ENCODE data around the gene AOPEP.

DNA sequence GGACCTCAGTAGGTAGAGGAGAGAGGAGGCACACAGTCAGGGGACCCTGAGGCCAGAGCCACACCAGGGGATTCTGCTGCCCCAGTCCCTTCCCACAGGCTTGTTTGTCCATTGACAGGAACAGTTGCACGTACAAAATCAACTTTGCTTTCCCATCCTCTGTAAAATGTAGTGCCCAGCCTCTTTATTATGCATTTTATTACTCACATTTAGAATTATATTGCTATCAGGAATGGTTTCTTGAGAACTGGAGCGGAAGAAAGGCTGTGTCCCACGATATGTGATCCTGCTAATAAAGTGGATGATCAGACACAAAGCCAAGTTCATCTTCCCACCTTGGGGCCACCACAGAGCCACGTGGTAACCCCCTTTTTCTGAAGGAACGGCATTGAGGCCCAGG, 313.6 kb downstream of the AOPEP start:
- TF ChIP-seq CTCF (IDR thresholded peaks at IDR 0.05; ENCODE audit: insufficient read depth, low read depth, low read length) (no peak), EZH2 (IDR thresholded peaks at IDR 0.05; ENCODE audit: insufficient read depth, low read length) (no peak)

Data from astrocyte (in vitro differentiated cells and primary cell).